H9 (cell line): ENCODE measurements around the gene RASGRF1. TPM values are rescaled to one million over a fixed set of nuclear protein-coding genes. Genes with fewer than 3 reads are reported as not detected.
A peak's percentile ranks its signal among the peaks of the same experiment; 100 is the strongest.

Experiments used
- DNase-seq: peaks from one replicate; pipeline ENCODE4 v3.0.0-alpha.2; 2017
- H2AFZ ChIP-seq: one replicate; pipeline ENCODE4 v1.6.1; 2013; ENCODE audit warnings: mild to moderate bottlenecking, low read length, control low read depth, moderate library complexity
- H2AK5ac ChIP-seq: 2 replicates; pipeline ENCODE4 v1.6.1; 2013; ENCODE audit warnings: low read length, control low read depth, mixed read lengths; ENCODE audit not compliant: insufficient read length
- H2BK120ac ChIP-seq: one replicate; pipeline ENCODE4 v1.6.1; 2013; ENCODE audit warnings: low read depth, mild to moderate bottlenecking, low read length, control low read depth, inconsistent platforms; ENCODE audit not compliant: poor library complexity, severe bottlenecking
- H2BK12ac ChIP-seq: 2 replicates; pipeline ENCODE4 v1.6.1; 2013; ENCODE audit warnings: low read length, control low read depth, mixed read lengths, low read depth; ENCODE audit not compliant: insufficient read length
- H2BK15ac ChIP-seq: 2 replicates; pipeline ENCODE4 v1.6.1; 2013; ENCODE audit warnings: low read depth, low read length, control low read depth
- H2BK20ac ChIP-seq: one replicate; pipeline ENCODE4 v1.6.1; 2013; ENCODE audit warnings: low read depth, mild to moderate bottlenecking, low read length, control low read depth, inconsistent platforms; ENCODE audit not compliant: poor library complexity, severe bottlenecking
- H2BK5ac ChIP-seq: 2 replicates; pipeline ENCODE4 v1.6.1; 2013; ENCODE audit warnings: low read length, control low read depth, mixed read lengths; ENCODE audit not compliant: insufficient read length
- H3K14ac ChIP-seq: 2 replicates; pipeline ENCODE4 v1.6.1; 2013; ENCODE audit warnings: low read length, control low read depth; ENCODE audit not compliant: insufficient read depth
- H3K18ac ChIP-seq: 2 replicates; pipeline ENCODE4 v1.6.1; 2013; ENCODE audit warnings: low read depth, mild to moderate bottlenecking, mixed read lengths, low read length, control low read depth; ENCODE audit not compliant: insufficient read length
- H3K23ac ChIP-seq: 2 replicates; pipeline ENCODE4 v1.6.1; 2013; ENCODE audit warnings: low read length, control low read depth, mixed read lengths, low read depth; ENCODE audit not compliant: insufficient read length
- H3K23me2 ChIP-seq: 2 replicates; pipeline ENCODE4 v1.6.1; 2013; ENCODE audit warnings: low read depth, mild to moderate bottlenecking, mixed read lengths, low read length, control low read depth; ENCODE audit not compliant: insufficient read length, poor library complexity, severe bottlenecking
- H3K27ac ChIP-seq: 2 replicates; pipeline ENCODE4 v1.5.1; 2013; ENCODE audit warnings: low read length, control low read depth, mixed read lengths, low read depth; ENCODE audit not compliant: insufficient read length
- H3K27me3 ChIP-seq: 2 replicates; pipeline ENCODE4 v1.6.1; 2013; ENCODE audit warnings: low read length, control low read depth, inconsistent platforms; ENCODE audit not compliant: insufficient read depth
- H3K4ac ChIP-seq: 2 replicates; pipeline ENCODE4 v1.6.1; 2013; ENCODE audit warnings: low read depth, mild to moderate bottlenecking, control low read depth, inconsistent platforms, low read length, moderate library complexity
- H3K4me1 ChIP-seq: 2 replicates; pipeline ENCODE4 v1.6.1; 2013; ENCODE audit warnings: low read length, control low read depth, inconsistent platforms; ENCODE audit not compliant: insufficient read depth
- H3K4me2 ChIP-seq: 2 replicates; pipeline ENCODE4 v1.6.1; 2013; ENCODE audit warnings: low read length, control low read depth, mixed read lengths; ENCODE audit not compliant: insufficient read length, insufficient read depth
- H3K56ac ChIP-seq: 2 replicates; pipeline ENCODE4 v1.6.1; 2013; ENCODE audit warnings: low read depth, mild to moderate bottlenecking, mixed read lengths, low read length, control low read depth; ENCODE audit not compliant: insufficient read length
- H3K79me1 ChIP-seq: 2 replicates; pipeline ENCODE4 v1.6.1; 2013; ENCODE audit warnings: low read depth, mild to moderate bottlenecking, moderate library complexity, low read length, control low read depth, inconsistent platforms; ENCODE audit not compliant: insufficient read depth, poor library complexity, severe bottlenecking
- H3K79me2 ChIP-seq: 2 replicates; pipeline ENCODE4 v1.6.1; 2013; ENCODE audit warnings: low read length, control low read depth, inconsistent platforms; ENCODE audit not compliant: insufficient read depth
- H3K9ac ChIP-seq: 2 replicates; pipeline ENCODE4 v1.6.1; 2013; ENCODE audit warnings: low read length, control low read depth, mixed read lengths; ENCODE audit not compliant: insufficient read length; ENCODE audit errors: extremely low read depth
- H3K9me3 ChIP-seq: one replicate; pipeline ENCODE4 v1.6.1; 2013; ENCODE audit warnings: low read depth, low read length, inconsistent platforms; ENCODE audit not compliant: control insufficient read depth
- H3T11ph ChIP-seq: one replicate; pipeline ENCODE4 v1.6.1; 2013; ENCODE audit warnings: mild to moderate bottlenecking, low read length, control low read depth, inconsistent platforms
- H4K20me1 ChIP-seq: one replicate; pipeline ENCODE4 v1.6.1; 2013; ENCODE audit not compliant: control insufficient read depth, insufficient read length, insufficient read depth
- H4K5ac ChIP-seq: 2 replicates; pipeline ENCODE4 v1.6.1; 2013; ENCODE audit warnings: low read depth, mild to moderate bottlenecking, mixed read lengths, low read length, control low read depth; ENCODE audit not compliant: insufficient read length
- H4K8ac ChIP-seq: replicated peaks from 2 replicates; pipeline ENCODE4 v1.6.1; 2013; ENCODE audit warnings: low read length, control low read depth, mixed read lengths, low read depth; ENCODE audit not compliant: insufficient read length
- H4K91ac ChIP-seq: 2 replicates; pipeline ENCODE4 v1.6.1; 2013; ENCODE audit warnings: low read depth, mild to moderate bottlenecking, moderate library complexity, mixed read lengths, low read length, control low read depth; ENCODE audit not compliant: insufficient read length
- H3K27ac Mint-ChIP-seq, 3 experiments: 2 replicates in 2 of 3; 3 replicates in 1 of 3; pipeline ENCODE4 v1.8.0; 2020 to 2021; ENCODE audit warnings: mixed read lengths in 3 of 3, mild to moderate bottlenecking in 1 of 3, moderate library complexity in 1 of 3
- H3K27me3 Mint-ChIP-seq: 2 replicates; pipeline ENCODE4 v1.8.0; 2021; ENCODE audit warnings: low read depth, mild to moderate bottlenecking, moderate library complexity, mixed read lengths
- H3K36me3 Mint-ChIP-seq, 3 experiments: 2 replicates in 2 of 3; 3 replicates in 1 of 3; pipeline ENCODE4 v1.8.0; 2020 to 2021; ENCODE audit warnings: low read depth in 3 of 3, mixed read lengths in 3 of 3; ENCODE audit not compliant: insufficient read depth in 1 of 3
- H3K4me1 Mint-ChIP-seq, 2 experiments: 2 replicates each; pipeline ENCODE4 v1.8.0; 2020; ENCODE audit warnings: mixed read lengths in 2 of 2
- H3K4me3 Mint-ChIP-seq, 2 experiments: 2 replicates in 1 of 2; 3 replicates in 1 of 2; pipeline ENCODE4 v1.8.0; 2020 to 2021; ENCODE audit warnings: mild to moderate bottlenecking in 2 of 2, mixed read lengths in 2 of 2, moderate library complexity in 1 of 2
- H3K9me3 Mint-ChIP-seq, 2 experiments: 2 replicates in 1 of 2; 3 replicates in 1 of 2; pipeline ENCODE4 v1.8.0; 2020; ENCODE audit warnings: mild to moderate bottlenecking in 2 of 2, mixed read lengths in 2 of 2, moderate library complexity in 1 of 2
- WGBS: extraction: QIAGEN DNeasy Blood & Tissue Kit; methylation state at CpG from one replicate; pipeline ENCODE4 v1.1.7; 2013; ENCODE audit warnings: missing lambda C conversion rate, low lambda C conversion rate, mixed read lengths; ENCODE audit not compliant: insufficient read length; ENCODE audit errors: extremely low coverage; 5-methylcytosine and 5-hydroxymethylcytosine counted together
- total RNA-seq: library from RNA; stranded (reverse); gene quantifications from 2 replicates; pipeline ENCODE4 v1.2.1, GENCODE V29; 2021
- TF ChIP-seq, protein P1 (sequence below): fragments of 200-600 bp; sonication (generic); conservative IDR thresholded peaks from 3 replicates; pipeline ENCODE4 v1.8.0; 2021; ENCODE audit warnings: antibody characterized with exemption, mild to moderate bottlenecking

The RASGRF1 gene
- total RNA-seq, 1 experiment from 2014 or later: 0.48 TPM

DNA sequence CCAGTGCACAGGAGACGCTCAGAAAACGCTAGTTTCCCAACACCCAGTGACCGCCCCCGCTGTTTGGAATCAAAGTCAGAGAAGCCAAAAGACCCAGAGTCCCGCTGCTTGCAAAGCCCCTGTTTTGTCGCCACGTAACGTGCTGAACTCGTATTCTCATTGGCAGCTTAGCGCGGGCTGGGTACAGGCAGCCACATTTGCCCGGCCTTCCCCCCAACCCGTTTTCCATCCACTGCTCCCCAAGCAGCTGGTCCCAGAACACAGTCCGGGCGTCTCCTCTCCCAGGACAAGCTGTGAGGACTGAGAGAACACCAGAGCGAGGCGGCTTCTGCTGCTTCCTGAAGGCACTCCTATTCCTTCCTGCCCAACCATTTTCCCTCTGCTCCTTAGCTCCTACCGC is 54.8 kb downstream of the RASGRF1 start:
- Histone ChIP-seq H3K4me2 (no peak overlapping the region), H4K91ac (no peak overlapping the region), H3K14ac (no peak overlapping the region; the same call in 1 of the 2 replicates), H3K4ac (no peak overlapping the region), H2BK120ac (no peak overlapping the region), H3K27me3 (no peaks in the 10 kb centered on the region), H3K9me3 (no peaks in the 10 kb centered on the region), H2BK5ac (no peak overlapping the region), H3K18ac (no peak overlapping the region), H3K23ac (no peak overlapping the region), H3K27ac (no peak overlapping the region), H4K20me1 (no peaks in the 10 kb centered on the region), H2BK20ac (no peak overlapping the region), H3K79me1 (no peaks in the 10 kb centered on the region), H3K4me1 (no peaks in the 10 kb centered on the region), H2BK15ac (no peak overlapping the region), H4K5ac (no peak overlapping the region), H2BK12ac (no peak overlapping the region), H2AFZ (no peak overlapping the region), H3K79me2 (no peaks in the 10 kb centered on the region), H2AK5ac (no peak overlapping the region), H3K56ac (no peak overlapping the region), H4K8ac (no peak overlapping the region), H3T11ph (no peak overlapping the region), H3K9ac (no peak overlapping the region), H3K23me2 (peaks cover 2% of the 10 kb centered on the region)
- Mint-ChIP-seq H3K9me3 (peaks cover 7% of the 10 kb centered on the region in 2 experiments; a peak in 4 of 5 replicates), H3K27me3 (peaks cover 19% of the 10 kb centered on the region), H3K4me3 (no peak overlapping the region), H3K4me1 (peaks cover 13 to 18% of the 10 kb centered on the region in 2 experiments), H3K36me3 (peaks cover 0 to 4% (median 3%) of the 10 kb centered on the region in 3 experiments; a peak in 4 of 7 replicates), H3K27ac (peak overlapping the region in 1 of 3 experiments; percentile 89; a peak in 1 of 7 replicates)
- TF ChIP-seq, protein P1, sequence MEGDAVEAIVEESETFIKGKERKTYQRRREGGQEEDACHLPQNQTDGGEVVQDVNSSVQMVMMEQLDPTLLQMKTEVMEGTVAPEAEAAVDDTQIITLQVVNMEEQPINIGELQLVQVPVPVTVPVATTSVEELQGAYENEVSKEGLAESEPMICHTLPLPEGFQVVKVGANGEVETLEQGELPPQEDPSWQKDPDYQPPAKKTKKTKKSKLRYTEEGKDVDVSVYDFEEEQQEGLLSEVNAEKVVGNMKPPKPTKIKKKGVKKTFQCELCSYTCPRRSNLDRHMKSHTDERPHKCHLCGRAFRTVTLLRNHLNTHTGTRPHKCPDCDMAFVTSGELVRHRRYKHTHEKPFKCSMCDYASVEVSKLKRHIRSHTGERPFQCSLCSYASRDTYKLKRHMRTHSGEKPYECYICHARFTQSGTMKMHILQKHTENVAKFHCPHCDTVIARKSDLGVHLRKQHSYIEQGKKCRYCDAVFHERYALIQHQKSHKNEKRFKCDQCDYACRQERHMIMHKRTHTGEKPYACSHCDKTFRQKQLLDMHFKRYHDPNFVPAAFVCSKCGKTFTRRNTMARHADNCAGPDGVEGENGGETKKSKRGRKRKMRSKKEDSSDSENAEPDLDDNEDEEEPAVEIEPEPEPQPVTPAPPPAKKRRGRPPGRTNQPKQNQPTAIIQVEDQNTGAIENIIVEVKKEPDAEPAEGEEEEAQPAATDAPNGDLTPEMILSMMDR: no peak
- DNase-seq: peak; percentile 41
- no CpG with 5 or more reads among the region's 18 CpGs for WGBS
